Ishikawa (cell line): ENCODE data around the gene SYMPK.

Experiments
- CEBPB ChIP-seq: IDR thresholded peaks from 2 replicates; pipeline ENCODE4 v1.6.1; 2012
- CREB1 ChIP-seq: IDR thresholded peaks from 2 replicates; pipeline ENCODE4 v1.6.1; 2012; ENCODE audit warnings: low read depth
- EP300 ChIP-seq: IDR thresholded peaks from 2 replicates; pipeline ENCODE4 v1.6.1; 2012; ENCODE audit warnings: borderline replicate concordance

GRCh38 chr19:45854167-45854778 is 8.7 kb downstream of the SYMPK start:
- TF ChIP-seq EP300 (no peak), CEBPB (no peak), CREB1 (no peak)
